Hematopoietic multipotent progenitor cell treated with erythropoietin and hydrocortisone succinate and interleukin-3 and kit ligand, for 17 days (in vitro differentiated cells): ENCODE results near the gene ALG6.
A peak's percentile ranks its signal among the peaks of the same experiment; 100 is the strongest.

ENCODE experiments used
- DNase-seq: peaks from one replicate; pipeline ENCODE4 v3.0.0-alpha.2; 2015; ENCODE audit warnings: low spot score

The ALG6 gene

GRCh38 chr1:63367215-63368103 lies at the start of gene ALG6:
Gene ALG6, plus strand, starts transcription at chr1:63367627. Its CDS starts 3,351 bp downstream, at chr1:63370978.
- peak; percentile 89 for DNase-seq

DNA sequence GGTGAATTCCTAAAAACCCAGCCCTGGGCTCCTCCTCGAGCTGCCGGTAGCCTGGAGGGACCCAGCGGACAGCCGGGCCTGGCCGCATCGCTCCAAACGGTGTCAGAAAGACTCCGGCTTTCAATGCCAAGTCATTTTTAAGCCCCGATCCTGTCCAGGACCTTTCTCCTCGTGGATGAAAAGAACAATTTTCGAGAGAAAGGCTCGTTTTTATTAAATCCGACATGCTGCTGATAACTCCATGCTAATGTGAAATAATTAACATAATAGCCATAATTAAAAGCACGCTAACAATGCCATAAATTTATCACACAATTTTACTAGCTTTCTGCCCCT lies 49.6 kb upstream of the ALG6 start:
- DNase-seq = no peak

GRCh38 chr1:63318201-63318979 lies 49.0 kb upstream of the ALG6 start:
- DNase-seq = no peak

- no peak for DNase-seq
These were observed 48.1 kb upstream of the ALG6 start for GRCh38 chr1:63319046-63320021.

- no peak for DNase-seq
These were observed 47.3 kb upstream of the ALG6 start for GRCh38 chr1:63320022-63320721.

DNA sequence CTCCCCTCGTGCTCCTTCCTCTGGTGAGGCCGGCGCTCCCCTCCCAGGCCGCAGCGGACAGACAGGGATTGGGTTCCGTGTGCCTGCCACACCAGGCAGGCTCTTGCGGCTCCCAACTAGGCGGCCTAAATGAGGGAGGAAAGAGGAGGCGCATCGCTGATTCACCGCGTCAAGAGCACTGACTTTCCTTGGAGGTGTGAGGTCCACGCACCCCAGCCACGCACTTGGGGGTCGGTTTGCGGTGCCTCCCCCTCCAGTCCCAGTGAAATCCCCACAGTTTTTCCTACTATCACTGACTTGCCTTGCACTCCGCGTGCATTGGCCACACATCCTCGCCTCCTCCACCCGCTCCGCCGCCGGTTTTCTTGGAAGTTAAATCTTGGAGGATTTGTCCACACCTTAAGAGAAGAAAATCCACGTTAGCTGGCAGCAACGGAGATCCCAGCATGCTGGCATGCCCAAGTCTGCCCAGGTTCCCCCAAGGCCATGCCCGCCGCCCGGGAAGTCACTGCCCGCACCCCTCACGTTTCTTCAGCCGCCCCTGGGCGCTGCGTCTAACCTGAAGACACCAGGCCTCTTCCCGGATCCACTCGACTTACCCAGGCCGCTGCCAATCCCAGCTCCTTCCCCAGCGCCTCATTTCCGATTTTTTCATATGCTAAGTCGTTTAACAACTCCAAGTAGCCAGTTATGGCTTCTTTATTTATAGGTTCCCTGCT lies 46.2 kb upstream of the ALG6 start:
- no peak for DNase-seq

DNA sequence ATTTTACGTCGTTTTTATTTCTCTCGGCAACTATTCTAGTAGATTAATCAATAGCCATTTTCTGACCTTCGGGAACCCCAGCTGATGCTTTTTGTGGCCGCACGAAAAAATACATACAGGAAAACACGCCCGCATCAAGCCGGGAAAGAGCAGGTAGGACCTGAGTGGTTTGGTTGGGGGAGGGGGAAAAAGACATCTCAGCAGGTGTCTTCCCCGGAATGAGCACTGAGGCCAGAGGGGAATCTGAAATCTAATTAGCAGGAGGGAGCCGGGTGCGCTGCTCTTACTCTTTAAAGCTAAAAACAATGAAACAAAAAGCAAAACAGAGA lies 45.7 kb upstream of the ALG6 start:
- DNase-seq = no peak

GRCh38 chr1:63322114-63322943 lies 45.1 kb upstream of the ALG6 start, which contains the start of gene FOXD3:
Gene FOXD3, plus strand, starts transcription at chr1:63322567. Its CDS starts 492 bp downstream, at chr1:63323059.
- peak; percentile 49 for DNase-seq

- no peak for DNase-seq
These were observed 44.2 kb upstream of the ALG6 start for GRCh38 chr1:63322944-63323864.

GRCh38 chr1:63323865-63324778 lies 43.3 kb upstream of the ALG6 start:
- DNase-seq = no peak

DNA sequence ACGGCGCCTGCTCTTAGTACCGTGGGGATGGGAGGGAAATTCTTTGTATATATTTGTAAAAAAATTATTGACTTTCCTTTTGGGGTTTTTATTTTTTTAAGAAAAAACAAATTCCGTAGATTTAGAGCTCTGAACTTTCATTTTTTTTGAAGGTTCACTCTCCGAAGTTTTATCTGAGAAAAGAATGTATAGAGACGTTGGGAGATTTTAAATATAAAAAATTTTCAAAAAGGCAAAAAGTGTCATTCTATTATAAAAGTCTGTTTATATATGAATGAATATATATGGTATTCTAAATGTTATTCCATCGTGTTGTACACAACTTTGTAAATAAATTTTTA lies 42.7 kb upstream of the ALG6 start:
- DNase-seq = no peak

GRCh38 chr1:63325279-63325985 lies 42.0 kb upstream of the ALG6 start:
- DNase-seq = no peak

GRCh38 chr1:63326106-63326472 lies 41.3 kb upstream of the ALG6 start:
- DNase-seq = no peak

- no peak for DNase-seq
These were observed 40.7 kb upstream of the ALG6 start for GRCh38 chr1:63326473-63327380.

- peak; percentile 37 for DNase-seq
These were observed 39.9 kb upstream of the ALG6 start for GRCh38 chr1:63327417-63328054.

- DNase-seq = no peak
These were observed 39.3 kb upstream of the ALG6 start for GRCh38 chr1:63328122-63328521.
